ENCODE measurements around the gene IDS. TPM values are rescaled to one million over a fixed set of nuclear protein-coding genes. Genes with fewer than 3 reads are reported as not detected.
A peak's percentile ranks its signal among the peaks of the same experiment; 100 is the strongest.

IDS gene
- total RNA-seq, 3 donors from 2014 or later (not counting 1 experiment from before 2014, with no cell fraction given) = 286 to 344 (median 317) TPM

- H3K4me1 Mint-ChIP-seq = peaks cover 32 to 40% of the 10 kb centered on the region in 2 donors
- no peak for DNase-seq
- intact Hi-C loops (cut with micrococcal nuclease) = no loop called here
- Histone ChIP-seq H3K4me1 (ENCODE audit: control insufficient read depth, insufficient read depth, low read length) (peaks cover 34% of the 10 kb centered on the region), H3K27me3 (ENCODE audit: control insufficient read depth, insufficient read depth, low read length) (no peaks in the 10 kb centered on the region), H3K27ac (ENCODE audit: low read length) (no peak overlapping the region), H3K4me3 (ENCODE audit: low read length) (no peak overlapping the region), H3K9me3 (ENCODE audit: control insufficient read depth, insufficient read depth, low read length) (no peaks in the 10 kb centered on the region), H3K36me3 (ENCODE audit: control insufficient read depth, insufficient read depth, low read length) (peaks cover 80% of the 10 kb centered on the region)
- no peaks in the 10 kb centered on the region for H3K27me3 Mint-ChIP-seq (ENCODE audit: low read depth in 2 of 2)
- peak overlapping the region; percentile 26 to 42 for H3K27ac Mint-ChIP-seq
- no peak for ATAC-seq
- no CpG with 5 or more reads among the region's 4 CpGs for WGBS (ENCODE audit: insufficient coverage)
- no peaks in the 10 kb centered on the region for H3K9me3 Mint-ChIP-seq
- H3K36me3 Mint-ChIP-seq = peaks cover 8% of the 10 kb centered on the region
- H3K4me3 Mint-ChIP-seq = no peak overlapping the region
- no peak for TF ChIP-seq CTCF (IDR thresholded peaks at IDR 0.05)
Observed at GRCh38 chrX:149498767-149499166, 6.3 kb downstream of the IDS start.

GRCh38 chrX:149497626-149498025 is 7.5 kb downstream of the IDS start:
- no peak for TF ChIP-seq CTCF (IDR thresholded peaks at IDR 0.05)

GRCh38 chrX:149497054-149497453 is 8.1 kb downstream of the IDS start:
- ATAC-seq = no peak
- Mint-ChIP-seq H3K36me3 (peaks cover 8% of the 10 kb centered on the region), H3K27ac (peak overlapping the region in 1 of 2 donors; percentile 27), H3K27me3 (ENCODE audit: low read depth in 2 of 2) (no peaks in the 10 kb centered on the region), H3K4me3 (no peak overlapping the region), H3K4me1 (peaks cover 23 to 29% of the 10 kb centered on the region in 2 donors), H3K9me3 (no peaks in the 10 kb centered on the region)
- Histone ChIP-seq H3K27me3 (ENCODE audit: control insufficient read depth, insufficient read depth, low read length) (no peaks in the 10 kb centered on the region), H3K4me1 (ENCODE audit: control insufficient read depth, insufficient read depth, low read length) (peaks cover 17% of the 10 kb centered on the region), H3K4me3 (ENCODE audit: low read length) (no peak overlapping the region), H3K36me3 (ENCODE audit: control insufficient read depth, insufficient read depth, low read length) (peaks cover 91% of the 10 kb centered on the region), H3K27ac (ENCODE audit: low read length) (no peak overlapping the region), H3K9me3 (ENCODE audit: control insufficient read depth, insufficient read depth, low read length) (no peaks in the 10 kb centered on the region)
- 92% methylated on average over 1 of the region's 1 CpG for WGBS (ENCODE audit: insufficient coverage)
- no peak for DNase-seq
- intact Hi-C loops (cut with micrococcal nuclease) = no loop called here
- TF ChIP-seq CTCF (IDR thresholded peaks at IDR 0.05) = no peak

More at GRCh38 chrX:149497626-149498025, 7.5 kb downstream of the IDS start:
- Histone ChIP-seq H3K4me1 (ENCODE audit: control insufficient read depth, insufficient read depth, low read length) (peaks cover 23% of the 10 kb centered on the region), H3K27ac (ENCODE audit: low read length) (no peak overlapping the region), H3K4me3 (ENCODE audit: low read length) (no peak overlapping the region), H3K36me3 (ENCODE audit: control insufficient read depth, insufficient read depth, low read length) (peaks cover 91% of the 10 kb centered on the region), H3K27me3 (ENCODE audit: control insufficient read depth, insufficient read depth, low read length) (no peaks in the 10 kb centered on the region), H3K9me3 (ENCODE audit: control insufficient read depth, insufficient read depth, low read length) (no peaks in the 10 kb centered on the region)
- H3K27ac Mint-ChIP-seq = peak overlapping the region in 1 of 2 donors; percentile 27
- peak overlapping the region; percentile 21 for H3K4me3 Mint-ChIP-seq
- no peak for ATAC-seq
- peaks cover 8% of the 10 kb centered on the region for H3K36me3 Mint-ChIP-seq
- WGBS (ENCODE audit: insufficient coverage) = 100% methylated on average over 1 of the region's 2 CpGs
- intact Hi-C loops (cut with micrococcal nuclease) = no loop called here
- no peaks in the 10 kb centered on the region for H3K27me3 Mint-ChIP-seq (ENCODE audit: low read depth in 2 of 2)
- no peaks in the 10 kb centered on the region for H3K9me3 Mint-ChIP-seq
- no peak for DNase-seq
- peaks cover 29 to 35% of the 10 kb centered on the region in 2 donors for H3K4me1 Mint-ChIP-seq

GRCh38 chrX:149495573-149496071 is 9.5 kb downstream of the IDS start:
- no peak for TF ChIP-seq CTCF (IDR thresholded peaks at IDR 0.05)
- H3K27me3 Mint-ChIP-seq (ENCODE audit: low read depth in 2 of 2) = no peaks in the 10 kb centered on the region
- no peaks in the 10 kb centered on the region for H3K9me3 Mint-ChIP-seq
- no peak for DNase-seq
- peaks cover 9 to 22% of the 10 kb centered on the region in 2 donors for H3K4me1 Mint-ChIP-seq
- Histone ChIP-seq H3K27me3 (ENCODE audit: control insufficient read depth, insufficient read depth, low read length) (no peaks in the 10 kb centered on the region), H3K4me3 (ENCODE audit: low read length) (no peak overlapping the region), H3K27ac (ENCODE audit: low read length) (no peak overlapping the region), H3K4me1 (ENCODE audit: control insufficient read depth, insufficient read depth, low read length) (peaks cover 6% of the 10 kb centered on the region), H3K9me3 (ENCODE audit: control insufficient read depth, insufficient read depth, low read length) (no peaks in the 10 kb centered on the region), H3K36me3 (ENCODE audit: control insufficient read depth, insufficient read depth, low read length) (peaks cover 89% of the 10 kb centered on the region)
- ATAC-seq = no peak
- peaks cover 8% of the 10 kb centered on the region for H3K36me3 Mint-ChIP-seq
- 98% methylated on average over 5 of the region's 5 CpGs for WGBS (ENCODE audit: insufficient coverage)
- intact Hi-C loops (cut with micrococcal nuclease) = no loop called here
- no peak overlapping the region for H3K27ac Mint-ChIP-seq
- H3K4me3 Mint-ChIP-seq = no peak overlapping the region
